CD4-positive, alpha-beta T cell treated with Interleukin-17A for 4 hours (primary cell): ENCODE results near the gene ITPR3.

Experiments used
- DNase-seq: peaks from one replicate; pipeline ENCODE4 v3.0.0-alpha.2; 2020; ENCODE audit warnings: mixed read lengths

The ITPR3 gene

GRCh38 chr6:33640361-33640760, 19.2 kb downstream of the ITPR3 start:
- DNase-seq, result no peak

GRCh38 chr6:33641144-33641543, 20.0 kb downstream of the ITPR3 start:
- no peak for DNase-seq

DNA sequence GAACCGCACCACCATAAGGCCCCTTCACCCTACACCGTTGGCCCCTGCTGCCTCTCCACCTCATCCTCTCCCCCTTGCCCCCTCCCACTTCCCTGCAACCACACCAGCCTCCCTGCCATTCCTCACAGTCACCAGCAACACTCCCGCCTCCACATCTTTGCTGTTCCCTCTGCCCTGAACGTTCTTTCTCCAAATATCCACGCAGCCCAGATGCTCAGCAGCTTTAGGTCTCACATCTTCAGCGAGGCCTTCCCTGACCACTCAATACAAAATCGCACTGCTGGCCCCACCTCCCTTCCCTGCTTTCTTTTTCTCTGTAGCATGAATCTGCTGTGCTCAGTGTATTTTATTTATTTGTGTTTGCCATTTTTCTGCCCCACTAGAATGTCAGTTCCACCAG, 20.5 kb downstream of the ITPR3 start:
- no peak for DNase-seq

DNA sequence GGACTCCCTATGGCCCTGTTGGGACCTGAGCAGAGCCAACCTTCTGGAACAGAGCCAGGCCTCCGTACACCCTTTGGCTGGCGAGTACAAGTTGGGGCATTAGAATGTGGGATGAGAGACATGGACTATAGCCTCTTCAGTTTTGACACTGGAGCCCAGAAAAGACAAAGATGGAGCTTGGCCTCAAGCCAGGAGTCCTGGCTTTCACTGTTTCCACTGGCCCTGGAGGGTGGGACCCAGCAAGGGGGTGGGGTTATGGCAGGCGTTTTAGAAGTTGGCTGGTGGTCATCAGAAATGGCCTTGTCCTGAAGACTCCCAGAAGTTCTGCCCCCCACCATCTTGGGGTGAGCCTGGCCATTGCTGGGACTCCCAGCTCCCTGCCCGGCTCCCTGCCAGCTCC, 21.8 kb downstream of the ITPR3 start:
- DNase-seq, result no peak

DNA sequence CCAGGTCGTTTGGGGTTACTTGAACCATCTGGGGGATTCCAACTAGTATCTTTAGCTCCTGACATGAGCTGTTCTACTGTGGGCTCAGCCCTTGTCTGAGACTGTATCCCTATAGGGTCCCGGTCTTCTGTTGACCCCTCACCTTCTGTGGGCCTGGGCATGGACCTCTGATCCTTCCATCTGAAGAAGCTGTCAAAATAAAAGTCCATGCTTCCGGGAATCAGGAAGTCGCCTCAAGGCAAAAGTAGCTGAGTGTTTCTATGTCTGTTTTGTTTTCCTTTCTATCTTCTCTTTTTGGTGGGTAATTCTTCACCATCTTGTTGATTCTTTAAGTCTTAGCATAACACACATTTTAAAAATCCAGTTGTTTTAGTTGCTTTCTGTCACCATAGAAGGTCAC, 30.3 kb downstream of the ITPR3 start:
- no peak for DNase-seq

GRCh38 chr6:33652002-33652401, 30.9 kb downstream of the ITPR3 start:
- DNase-seq, result no peak

- DNase-seq, result no peak
Observed at GRCh38 chr6:33654831-33655554, 33.9 kb downstream of the ITPR3 start.

DNA sequence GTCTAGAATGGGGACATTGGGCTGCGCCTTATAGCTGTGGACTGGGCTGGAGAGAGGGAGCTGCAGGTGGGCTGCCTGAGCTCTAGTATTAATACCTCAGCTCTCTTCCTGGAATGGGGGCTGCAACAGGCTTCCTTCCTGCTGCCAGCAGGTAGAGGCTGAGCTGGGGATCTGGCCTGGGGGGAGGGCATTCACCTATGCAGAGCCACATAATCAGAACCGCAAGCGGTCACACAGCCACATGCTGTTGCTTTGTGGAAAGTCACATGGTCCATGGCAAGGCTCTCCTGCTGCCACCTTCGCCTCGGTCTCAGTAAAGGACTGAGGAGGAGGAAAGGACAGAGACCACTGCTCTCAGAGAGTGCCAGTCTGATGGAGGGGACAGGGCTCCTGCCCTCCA, 35.7 kb downstream of the ITPR3 start:
- no peak for DNase-seq

- DNase-seq, result no peak
Observed at GRCh38 chr6:33658982-33659689, 38.0 kb downstream of the ITPR3 start.

- DNase-seq, result no peak
Observed at GRCh38 chr6:33659986-33660385, 38.9 kb downstream of the ITPR3 start.

- no peak for DNase-seq
Observed at GRCh38 chr6:33661106-33661838, 40.1 kb downstream of the ITPR3 start.

- DNase-seq, result no peak
Observed at GRCh38 chr6:33662318-33662717, 41.2 kb downstream of the ITPR3 start.

DNA sequence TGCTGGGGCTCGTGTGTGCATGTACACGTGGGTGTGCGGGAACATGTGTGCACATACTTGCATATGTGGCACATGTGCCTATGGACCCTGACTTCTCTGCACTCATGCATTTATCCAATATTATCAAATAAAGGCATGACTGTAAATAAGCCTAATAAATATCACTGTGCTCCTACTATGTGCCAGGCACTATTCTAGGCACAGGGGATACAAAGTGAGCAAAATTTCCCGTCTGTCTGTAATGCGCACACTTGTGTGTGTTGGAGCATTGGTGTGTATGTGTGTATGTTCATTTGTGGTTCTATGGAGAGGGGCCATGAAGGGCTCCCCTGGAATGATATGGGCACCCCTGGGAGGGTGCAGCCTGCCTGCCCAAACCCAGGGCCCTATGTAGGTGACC, 41.9 kb downstream of the ITPR3 start:
- DNase-seq, result no peak

GRCh38 chr6:33663727-33664449, 42.8 kb downstream of the ITPR3 start:
- DNase-seq, result no peak

DNA sequence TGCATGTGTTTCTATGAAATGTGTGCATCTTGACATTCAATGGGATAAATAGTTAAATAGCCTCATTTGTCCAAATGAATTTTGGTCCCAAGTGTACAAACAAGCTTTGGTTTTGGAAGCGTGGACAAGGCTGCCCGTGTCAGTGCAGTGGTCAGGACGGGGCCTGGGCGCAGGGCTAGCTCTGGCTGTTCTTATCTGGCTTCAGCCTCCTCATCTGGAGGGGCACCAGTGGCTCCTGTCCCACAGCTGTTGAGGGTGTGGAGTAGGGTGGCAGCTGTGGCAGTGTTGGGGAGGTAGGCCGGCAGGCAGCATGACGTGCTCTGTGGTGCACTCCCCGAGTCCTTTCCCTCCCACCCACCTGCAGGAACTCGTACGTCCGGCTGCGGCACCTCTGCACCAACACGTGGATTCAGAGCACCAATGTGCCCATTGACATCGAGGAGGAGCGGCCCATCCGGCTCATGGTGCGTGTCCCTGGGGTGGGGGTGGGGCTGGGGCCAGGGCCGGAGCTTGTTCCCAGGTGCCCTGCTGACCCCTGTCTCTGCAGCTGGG, 43.5 kb downstream of the ITPR3 start:
- DNase-seq, result no peak

DNA sequence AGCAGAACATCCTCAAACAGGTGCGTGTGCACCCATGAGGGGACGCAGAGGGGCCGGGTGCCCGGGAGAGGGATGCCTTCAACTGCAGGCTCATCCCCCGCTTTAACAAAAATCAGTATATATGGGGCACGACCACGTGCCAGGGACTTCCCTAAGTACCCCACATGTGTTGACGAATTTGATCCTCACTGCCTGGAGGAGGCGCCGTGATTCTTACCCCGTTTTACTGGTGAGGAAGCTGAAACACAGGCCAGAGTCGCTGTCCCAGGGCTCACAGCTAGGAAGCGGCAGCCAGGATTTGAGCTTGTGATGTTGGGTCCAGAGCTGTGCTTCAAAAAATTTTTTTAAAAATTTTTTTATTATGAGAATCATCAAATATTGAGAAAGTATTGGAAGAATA, 44.8 kb downstream of the ITPR3 start:
- DNase-seq, result no peak

GRCh38 chr6:33667072-33667471, 46.0 kb downstream of the ITPR3 start:
- DNase-seq, result no peak

DNA sequence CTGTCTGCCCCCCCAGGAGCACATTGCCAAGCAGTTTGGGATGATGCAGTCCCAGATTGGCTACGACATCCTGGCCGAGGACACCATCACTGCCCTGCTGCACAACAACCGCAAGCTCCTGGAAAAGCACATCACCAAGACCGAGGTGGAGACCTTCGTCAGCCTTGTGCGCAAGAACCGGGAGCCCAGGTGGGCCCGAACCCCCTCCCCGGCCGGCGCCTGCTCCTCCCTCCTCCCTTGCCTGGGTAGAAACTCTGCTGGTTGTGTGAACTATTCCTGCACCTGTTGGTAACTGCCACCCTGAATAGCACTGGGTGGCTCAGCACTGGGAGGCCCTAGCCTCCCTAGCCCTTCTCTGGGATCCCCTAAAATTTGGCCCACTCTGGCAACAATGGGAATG, 46.7 kb downstream of the ITPR3 start:
- DNase-seq, result no peak

GRCh38 chr6:33668328-33668727, 47.2 kb downstream of the ITPR3 start:
- DNase-seq, result no peak

- DNase-seq, result peak; percentile 82
Observed at GRCh38 chr6:33668914-33669313, 47.8 kb downstream of the ITPR3 start.

GRCh38 chr6:33670086-33670660, 49.1 kb downstream of the ITPR3 start:
- DNase-seq, result no peak

DNA sequence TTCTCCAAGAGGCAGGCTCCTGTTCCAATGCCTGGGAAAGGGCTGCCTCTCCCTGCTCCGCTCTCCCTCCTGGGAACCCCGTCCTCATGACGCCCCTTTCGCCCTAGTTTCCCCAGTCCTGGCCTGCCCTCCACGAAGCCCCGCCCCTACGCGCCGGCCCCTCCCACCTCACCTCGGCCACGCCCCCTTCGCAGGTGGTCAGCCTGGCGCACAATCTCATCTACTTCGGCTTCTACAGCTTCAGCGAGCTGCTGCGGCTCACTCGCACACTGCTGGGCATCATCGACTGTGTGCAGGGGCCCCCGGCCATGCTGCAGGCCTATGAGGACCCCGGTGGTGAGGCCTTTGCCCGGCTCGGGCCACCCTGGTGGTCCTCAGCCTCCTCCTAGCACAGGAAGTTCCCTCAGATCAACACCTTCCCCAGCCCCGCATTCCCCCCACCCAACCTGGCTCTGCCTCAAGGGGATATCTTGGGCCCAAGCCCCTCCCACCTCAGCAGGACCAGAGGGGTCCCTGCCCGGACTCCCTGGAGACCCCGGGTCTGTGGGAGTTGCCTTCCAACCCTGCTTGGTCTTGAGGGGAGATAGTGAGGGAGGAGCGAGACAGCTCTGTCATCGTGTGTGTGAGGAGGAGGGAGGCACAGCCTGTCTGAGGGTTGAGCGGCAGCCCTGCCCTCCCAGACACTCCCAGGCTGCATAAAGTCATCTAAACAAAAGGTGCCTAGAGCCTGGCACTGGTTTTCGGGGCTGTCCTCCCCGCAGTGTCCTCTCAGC, 50.0 kb downstream of the ITPR3 start:
- no peak for DNase-seq
